ENCODE data around the gene DNAJB1. TPM values are rescaled to one million over a fixed set of nuclear protein-coding genes. Genes with fewer than 3 reads are reported as not detected.
"Not testable (repeated sequence)": the region's sequence is repeated elsewhere in the genome, so short reads cannot be mapped to it uniquely, and the experiment has no call there.

Gene DNAJB1
- total RNA-seq, 1 donor from 2014 or later = 111 TPM

DNA sequence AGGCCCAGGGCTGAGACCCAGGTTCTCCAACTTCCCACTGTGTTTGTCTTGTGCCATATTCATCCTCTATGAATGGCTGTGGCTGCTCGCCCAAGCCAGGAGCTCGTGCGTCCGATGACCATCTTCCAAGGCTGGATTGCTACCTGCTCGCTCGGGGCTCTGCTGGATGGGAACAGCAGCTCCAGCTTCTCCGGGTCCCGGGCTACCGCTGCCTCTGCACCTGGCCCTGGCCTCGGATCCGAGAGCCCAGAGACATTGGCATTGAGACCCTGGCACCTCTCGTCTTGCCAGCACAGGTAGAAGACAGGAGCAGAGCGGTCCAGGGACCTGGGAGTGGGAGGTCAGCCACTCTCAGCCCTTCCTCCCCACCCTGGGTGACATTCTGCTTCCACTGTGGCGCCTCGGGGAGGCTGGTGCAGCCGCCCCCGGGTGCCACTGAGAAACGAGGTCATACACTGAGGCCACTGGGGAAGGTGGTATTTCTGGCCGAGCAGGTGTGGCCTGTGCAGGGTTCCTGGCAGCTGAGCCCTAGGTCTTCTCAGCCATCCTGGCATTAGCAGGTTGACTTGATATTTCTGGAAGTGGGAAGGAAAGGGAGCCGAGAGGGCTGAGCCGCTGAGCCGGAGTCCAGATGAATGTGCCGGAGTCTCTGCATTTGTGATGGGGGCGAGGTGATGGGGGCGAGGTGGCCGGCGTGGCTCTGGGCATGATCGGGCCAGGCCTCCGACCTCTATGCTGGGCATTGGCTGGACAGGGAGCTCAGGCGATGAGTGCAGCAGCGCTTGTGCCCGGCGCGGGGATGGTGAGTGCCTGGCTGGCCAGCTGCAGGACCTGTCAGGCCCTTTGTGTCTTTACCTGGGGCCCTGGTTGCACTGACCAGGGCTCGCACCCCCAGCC, 35.1 kb upstream of the DNAJB1 start:
- DNase-seq (ENCODE audit: low spot score) = no peak

DNA sequence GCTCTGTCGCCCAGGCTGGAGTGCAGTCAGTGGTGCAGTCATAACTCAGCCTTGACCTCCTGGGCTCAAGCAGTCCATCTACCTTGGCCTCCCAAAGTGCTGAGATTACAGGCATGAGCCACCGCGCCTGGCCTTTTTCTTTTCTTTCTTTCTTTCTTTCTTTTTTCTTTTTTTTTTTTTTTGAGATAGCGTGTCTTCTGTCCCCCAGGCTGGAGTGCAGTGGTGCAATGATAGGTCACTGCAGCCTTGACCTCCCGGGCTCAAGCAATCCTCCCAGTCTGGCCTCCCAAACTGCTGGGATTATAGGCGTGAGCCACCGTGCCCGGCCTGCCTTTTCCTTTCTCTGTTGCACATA, 33.8 kb upstream of the DNAJB1 start:
- DNase-seq (ENCODE audit: low spot score) = not testable (repeated sequence)

DNA sequence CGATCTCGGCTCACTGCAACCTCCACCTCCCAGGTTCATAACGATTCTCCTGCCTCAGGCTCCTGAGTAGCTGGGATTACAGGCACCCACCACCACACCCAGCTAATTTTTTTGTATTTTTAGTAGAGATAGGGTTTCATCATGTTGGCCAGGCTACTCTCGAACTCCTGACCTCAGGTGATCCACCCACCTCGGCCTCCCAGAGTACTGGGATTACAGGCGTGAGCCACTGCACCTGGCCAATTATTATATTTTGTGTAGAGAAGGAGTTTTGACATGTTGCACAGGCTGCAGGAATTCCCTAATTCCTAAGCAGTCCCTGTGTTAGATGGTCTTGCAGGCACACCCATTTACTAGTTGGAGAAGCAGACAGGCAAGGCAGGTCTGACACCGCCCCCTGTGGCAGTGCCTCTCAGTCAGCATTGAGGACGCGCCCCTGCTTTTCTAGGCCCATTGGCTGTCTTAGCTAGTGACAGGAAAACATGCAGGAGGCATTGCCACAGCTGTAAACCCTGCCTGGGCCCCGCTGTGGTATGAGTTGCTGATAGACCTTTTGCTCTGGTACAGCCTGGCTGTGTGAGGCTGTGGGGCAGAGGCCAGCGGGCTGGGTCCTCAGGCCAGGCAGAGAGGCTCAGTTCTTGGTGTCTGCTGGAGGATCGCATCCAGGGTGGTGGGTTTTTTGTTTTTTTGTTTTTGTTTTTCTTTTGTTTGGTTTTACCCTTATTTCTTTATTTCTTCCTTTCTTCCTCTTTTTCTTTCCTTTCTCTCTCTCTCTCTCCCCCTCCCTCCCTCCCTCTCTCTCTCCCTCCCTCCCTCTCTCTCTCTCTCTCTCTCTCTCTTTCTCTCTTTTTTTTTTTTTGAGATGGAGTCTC, 33.2 kb upstream of the DNAJB1 start:
- not testable (repeated sequence) for DNase-seq (ENCODE audit: low spot score)

DNA sequence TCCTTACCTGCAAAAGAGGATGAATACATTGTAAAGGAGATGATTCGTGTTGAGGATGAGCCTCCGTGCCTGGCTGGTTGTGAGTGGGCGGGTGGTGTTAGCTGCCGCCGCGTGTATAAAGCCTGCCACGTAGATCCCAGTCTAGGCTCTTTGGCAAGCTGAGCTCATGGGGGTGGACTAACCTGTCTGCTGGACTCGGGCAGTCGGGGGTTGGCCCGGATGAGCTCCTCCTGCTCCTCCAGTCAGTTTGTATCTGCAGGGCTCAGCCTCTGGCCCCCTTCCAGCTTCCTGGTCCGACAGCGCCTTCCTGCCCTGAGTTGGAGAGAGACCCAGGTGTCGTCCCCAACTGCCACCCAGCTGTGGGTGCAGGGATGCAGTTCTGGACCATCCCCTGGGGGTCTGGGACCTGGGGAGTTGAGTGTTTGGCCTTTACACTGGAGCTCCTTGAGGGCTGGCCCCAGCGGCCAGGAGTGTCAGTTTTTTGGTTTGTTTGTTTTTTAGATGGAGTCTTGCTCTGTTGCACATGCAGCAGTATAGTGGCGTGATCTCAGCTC, 32.1 kb upstream of the DNAJB1 start:
- DNase-seq (ENCODE audit: low spot score) = no peak

DNA sequence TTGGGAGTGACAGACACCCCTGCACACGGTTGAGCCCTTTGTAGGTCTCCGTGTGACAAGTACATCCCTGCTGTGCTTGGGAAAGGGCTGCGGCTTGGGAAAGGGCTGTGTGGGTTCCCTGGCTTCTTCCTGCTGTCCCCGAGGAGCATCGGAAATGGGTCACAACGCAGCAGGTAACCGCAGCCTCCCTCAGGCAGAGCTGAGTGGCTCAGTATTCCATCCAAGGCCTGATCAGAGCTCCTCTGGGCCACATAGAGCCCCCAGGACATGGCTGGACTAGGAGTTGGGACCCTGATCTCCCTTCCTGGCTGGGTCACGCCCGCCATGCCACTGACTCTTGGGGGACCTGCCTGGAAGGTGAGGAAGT, 27.5 kb upstream of the DNAJB1 start:
- DNase-seq (ENCODE audit: low spot score) = no peak

DNA sequence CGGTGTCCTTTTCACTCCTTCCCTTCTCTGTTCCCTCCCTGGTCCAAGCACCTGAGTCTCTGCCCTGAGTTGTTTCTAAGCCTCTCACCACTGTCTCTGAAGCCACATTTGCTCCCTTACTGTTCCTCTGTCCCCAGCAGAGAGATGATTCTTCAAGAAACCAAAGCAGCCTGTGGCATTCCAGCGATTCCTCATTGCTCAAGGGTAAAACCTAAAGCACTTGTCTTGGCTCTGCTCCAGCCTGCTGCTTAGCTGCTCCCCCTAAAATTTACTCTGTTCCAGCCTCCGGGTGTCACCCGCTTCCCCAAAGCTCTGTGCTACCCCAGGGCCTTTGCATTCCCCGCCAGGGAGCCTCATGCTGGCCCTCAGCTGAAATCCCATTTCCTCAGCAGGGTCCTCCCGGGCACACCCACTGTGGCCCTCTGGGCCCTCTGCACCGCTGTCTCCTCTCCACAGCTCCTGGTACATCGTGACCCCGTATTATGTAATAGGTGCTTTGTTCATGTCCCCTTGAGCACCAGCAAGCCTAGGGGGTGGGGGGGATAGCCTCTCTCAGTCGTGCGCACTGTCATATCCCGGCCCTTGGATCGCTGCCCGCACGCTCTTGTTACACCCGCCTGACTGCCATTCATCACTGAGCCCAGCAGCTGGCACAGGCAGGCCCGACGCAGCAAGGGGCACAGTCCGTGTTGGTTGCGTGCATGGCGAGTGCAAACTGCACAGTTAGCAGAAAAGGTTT, 26.9 kb upstream of the DNAJB1 start:
- no peak for DNase-seq (ENCODE audit: low spot score)

DNA sequence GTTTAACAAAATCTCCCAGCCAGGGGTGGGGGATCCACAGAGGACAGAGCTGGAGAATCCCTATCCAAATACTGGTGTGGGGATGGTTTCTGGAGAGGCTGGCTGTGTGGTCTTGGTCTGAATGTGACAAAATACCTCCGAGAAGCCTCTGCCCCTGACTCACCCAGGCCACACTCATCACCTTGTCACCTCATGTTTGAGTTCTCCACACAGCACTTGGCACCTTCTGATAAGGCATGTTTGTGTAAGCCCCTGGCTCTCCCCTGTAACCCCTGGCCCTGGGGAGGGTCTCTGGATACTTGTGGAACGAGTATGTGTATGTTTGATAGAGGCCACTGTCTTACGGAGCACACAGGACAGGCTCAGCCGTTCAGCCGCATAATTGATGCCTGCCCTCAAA, 25.9 kb upstream of the DNAJB1 start:
- DNase-seq (ENCODE audit: low spot score) = no peak

DNA sequence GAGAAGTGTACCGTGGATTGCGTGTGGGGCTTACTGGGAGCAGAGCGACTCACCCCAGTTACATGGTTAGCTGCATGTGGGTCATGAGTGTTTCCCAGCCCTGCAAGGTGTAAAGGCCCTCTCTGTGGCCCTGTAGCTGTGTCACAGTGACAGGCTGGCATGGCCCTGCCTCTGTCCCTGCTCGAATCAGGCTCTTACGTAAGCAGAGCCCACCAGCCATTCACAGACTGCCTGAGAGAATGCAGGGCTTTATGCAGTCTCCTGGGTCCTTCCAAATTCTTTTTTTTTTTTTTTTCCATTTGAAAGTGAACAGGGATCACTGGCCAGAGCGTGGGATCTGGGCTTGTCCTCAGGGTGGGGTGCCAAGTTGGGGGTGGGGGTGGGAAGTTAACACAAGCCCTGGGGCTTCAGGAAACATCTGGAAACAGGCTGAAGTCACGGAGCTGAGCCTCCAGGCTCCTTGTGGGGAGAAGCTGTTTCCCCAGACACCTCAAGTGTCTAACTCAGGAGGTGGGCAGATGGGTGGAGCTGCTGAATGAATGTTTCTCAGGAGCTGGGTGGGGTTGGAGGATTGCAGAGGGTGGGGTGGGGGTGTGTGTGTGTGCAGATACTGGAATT, 24.6 kb upstream of the DNAJB1 start:
- no peak for DNase-seq (ENCODE audit: low spot score)

DNA sequence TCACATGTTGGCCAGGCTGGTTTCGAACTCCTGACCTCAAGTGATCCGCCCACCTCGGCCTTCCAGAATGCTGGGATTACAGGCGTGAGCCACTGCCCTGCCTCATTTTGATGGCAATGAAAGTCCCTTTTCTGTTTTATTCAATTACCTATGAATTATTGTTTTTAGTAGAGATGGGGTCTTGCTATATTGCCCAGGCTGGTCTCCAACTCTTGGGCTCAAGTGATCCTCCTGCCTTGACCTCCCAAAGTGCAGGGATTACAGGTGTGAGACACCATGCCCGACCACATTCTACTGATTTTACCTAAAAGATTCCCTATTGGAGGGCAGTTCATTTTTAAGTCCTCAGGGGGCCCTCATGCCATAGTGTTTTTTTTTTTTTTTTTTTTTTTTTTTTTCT, 23.8 kb upstream of the DNAJB1 start:
- DNase-seq (ENCODE audit: low spot score) = not testable (repeated sequence)

DNA sequence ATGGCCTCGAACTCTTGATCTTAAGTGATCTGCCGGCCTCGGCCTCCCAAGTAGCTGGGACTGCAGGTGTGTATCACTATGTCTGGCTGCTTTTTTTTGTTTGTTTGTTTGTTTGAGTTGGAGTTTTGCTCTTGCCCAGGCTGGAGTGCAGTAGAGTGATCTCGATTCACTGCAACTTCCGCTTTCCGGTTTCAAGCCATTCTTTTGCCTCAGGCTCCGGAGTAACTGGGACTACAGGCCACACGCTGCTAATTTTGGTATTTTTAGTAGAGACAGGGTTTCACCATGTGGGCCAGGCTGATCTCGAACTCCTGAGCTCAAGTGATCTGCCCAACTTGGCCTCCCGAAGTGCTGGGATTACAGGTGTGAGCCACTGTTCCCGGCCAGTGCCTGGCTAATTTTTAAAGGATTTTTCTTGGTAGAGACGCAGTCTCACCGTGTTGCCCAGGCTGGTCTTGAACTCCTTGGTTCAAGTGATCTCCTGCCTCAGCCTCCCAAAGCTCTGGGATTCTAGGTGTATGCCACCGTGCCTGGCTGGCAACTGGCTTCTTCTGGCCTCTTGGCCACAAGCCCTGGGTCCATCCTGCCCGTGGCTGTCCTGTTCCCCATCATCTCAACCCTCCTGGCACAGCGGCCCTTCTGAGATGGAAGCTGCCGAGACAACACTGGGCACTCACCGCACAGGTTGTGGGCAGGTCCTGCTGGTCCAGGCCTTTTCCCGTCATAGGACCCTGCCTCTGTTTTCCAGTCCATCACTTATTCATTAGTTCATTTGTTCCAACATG, 22.7 kb upstream of the DNAJB1 start:
- DNase-seq (ENCODE audit: low spot score) = no peak

DNA sequence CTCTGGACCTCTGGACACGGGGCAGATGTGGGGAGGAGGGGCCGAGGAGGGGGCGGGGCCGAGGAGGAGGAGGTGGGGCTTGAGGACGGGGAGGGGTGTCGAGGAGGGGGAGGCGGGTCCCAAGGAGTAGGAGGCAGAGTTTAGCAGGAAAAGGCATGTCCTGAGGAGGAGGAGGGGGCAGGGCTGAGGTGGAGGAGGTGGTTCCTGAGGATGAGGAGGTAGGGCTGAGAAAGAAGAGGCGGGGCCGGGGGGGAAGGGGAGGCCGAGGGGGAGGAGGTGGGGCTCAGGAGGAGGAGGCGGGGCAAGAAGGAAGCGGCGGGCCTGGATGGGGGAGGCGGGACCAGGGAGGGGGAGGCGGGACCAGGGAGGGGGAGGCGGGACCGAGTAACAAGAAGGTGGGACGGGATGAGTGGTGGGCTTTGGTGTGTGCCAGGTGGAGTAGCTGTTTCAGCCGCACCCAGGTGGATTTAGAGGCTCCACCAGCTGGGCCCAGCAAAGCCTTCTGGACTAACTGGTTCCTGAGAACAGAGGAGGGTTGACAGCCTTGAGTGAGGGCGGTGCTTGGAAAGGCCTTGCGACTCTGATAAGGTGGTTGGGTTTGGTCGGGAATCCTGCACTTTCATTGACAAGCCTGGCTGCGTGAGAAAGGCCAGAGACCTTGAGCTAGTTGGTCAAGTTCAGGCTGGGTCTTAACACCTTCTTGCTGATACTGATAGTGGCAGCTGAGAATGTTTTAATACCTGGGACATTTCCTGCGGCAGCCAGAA, 18.9 kb upstream of the DNAJB1 start:
- no peak for DNase-seq (ENCODE audit: low spot score)

DNA sequence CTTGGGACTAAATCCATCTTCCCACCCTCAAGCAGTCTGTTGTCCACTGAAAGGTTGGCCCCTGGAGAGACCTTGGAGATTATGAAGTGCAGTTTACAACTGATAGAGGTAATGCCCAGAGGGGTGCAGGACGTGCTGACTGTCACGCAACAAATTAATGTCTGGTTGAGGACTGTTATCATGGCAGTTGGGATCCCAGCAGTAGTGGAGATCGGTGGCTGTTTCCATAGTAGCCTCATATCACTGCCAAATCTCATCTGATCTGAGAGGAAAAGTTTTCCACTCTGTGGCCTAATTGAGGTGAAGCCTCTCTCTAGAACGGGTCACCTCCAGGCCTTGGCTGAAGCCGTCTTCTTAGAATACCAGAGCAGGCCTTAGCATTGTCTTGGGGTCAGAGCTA, 15.3 kb upstream of the DNAJB1 start:
- no peak for DNase-seq (ENCODE audit: low spot score)

DNA sequence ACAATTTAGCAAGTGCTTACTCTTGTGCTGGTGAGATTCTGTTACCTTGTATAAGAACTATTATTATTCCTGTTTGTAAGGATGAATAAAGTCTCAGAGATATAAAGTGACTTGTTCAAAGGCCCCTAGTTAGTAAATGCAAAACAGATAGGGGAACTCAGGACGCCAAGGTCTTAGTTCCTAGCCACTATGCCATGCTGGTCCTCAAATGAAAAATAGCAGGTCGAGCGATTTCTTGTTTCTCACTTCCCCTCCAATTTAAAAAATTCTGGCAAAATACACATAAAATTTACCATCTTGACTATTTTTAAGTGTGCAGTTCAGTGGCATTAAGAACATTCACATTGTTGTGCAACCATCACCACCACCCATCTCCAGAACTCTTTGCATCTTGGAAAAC, 12.3 kb upstream of the DNAJB1 start:
- DNase-seq (ENCODE audit: low spot score) = no peak

DNA sequence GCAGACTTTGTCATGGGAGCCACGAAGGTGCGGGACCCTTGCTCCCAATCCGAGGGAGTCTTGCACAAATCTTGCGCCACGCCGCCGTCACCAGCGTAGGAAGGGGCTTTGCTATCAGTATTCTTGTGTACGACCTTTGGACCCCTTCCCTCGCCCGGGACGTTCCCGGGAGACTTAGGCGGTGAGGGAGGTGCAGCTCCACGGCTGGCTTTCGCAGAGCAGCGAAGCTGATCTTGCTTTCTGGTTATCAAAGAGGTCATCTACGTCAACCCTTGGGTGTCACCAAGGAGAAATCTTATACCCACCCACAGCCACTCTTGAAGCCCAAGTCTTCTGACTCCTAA, 11.8 kb upstream of the DNAJB1 start:
- peak; percentile 93 for DNase-seq (ENCODE audit: low spot score)

DNA sequence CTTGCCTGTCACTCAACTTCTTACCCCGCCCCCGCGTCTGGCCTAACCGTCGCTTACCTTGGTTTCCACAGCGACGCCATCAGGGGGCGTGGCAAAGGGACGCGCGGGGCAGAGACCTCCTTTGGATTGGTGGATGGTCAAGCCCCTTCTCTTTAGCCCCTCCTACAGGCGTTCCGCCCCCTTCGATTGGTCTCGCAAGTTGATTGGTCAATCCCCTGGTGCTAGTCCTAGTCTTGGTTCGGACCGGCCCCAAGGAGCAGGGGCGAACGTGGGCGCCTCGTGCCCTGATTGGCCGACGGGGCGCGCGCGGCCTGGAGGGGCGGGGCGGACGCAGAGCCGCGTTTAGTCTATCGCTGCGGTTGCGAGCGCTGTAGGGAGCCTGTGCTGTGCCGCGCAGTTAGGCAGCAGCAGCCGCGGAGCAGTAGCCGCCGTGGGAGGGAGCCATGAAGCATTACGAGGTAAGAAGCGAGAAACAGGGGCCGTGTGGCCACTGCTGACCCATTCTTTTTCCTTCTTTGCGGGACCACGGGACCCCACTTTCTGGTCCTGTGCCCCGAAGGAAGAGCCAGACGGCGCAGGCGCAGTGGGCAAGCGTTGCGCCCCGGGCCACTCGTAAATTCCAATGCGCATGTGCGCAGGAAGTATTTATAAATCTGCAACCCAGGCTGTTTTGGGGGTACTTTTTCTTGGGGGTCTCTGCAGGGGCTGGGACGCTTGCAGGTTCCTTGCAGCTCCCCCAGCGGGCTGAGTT, 11.2 kb upstream of the DNAJB1 start, which contains the start of gene TECR:
Gene TECR, plus strand, starts transcription at position 341 of the 751 bp plus-strand sequence. Its CDS starts 103 bp downstream, at position 444.
- peak; percentile 99 for DNase-seq (ENCODE audit: low spot score)

DNA sequence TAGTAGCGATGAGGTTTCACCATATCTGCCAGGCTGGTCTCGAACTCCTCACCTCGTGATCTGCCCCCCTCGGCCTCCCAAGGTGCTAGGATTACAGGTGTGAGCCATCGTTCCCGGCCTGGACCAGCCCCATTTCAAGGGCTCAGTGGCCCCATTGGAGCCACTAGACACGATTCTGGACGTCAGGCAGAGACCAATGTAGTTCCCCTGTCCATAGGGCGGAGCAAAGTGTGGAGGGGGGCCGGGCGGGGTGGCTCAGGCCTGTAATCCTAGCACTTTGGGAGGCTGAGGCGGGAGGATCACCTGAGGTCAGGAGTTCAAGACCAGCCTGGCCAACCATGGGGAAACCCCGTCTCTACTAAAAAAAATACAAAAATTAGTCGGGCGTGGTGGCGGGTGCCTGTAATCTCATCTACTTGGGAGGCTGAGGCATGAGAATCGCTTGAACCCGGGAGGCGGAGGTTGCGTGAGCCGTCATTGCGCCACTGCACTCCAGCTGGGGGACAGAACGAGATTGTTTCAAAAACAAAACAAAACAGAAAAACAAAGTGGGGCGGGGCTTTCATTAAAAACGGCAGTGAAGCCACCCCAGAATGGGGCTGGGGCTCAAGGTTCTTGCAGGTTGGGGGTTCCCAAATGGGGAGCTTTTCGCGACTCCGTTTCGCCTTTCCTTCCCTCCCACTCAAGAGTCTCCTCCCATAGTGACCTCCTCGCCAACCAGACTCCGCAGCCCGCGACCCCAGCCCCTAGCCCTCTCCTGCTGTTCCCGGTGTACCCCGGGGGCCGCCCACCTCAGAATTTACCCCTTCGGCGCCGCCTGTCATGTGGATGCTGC, 10.4 kb upstream of the DNAJB1 start:
- no peak for DNase-seq (ENCODE audit: low spot score)

DNA sequence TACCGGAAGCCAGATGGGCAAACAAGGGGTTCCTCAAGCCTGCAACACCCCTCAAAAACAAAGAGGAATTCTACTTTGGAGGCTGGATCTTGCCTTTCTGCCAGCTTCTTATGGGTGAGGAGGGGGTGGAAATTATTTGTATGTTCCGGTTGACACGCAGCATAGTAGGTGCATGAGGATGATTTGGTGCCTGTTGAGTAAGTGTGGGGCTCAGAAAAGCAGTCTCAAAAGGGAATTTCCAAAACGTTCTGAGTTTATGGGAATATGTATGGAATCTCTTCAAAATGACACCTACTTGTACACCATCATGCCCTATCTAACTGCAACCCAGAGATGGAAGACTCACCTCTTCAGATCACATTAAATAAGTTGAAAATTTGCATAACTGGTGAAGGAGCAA, 8.2 kb upstream of the DNAJB1 start:
- no peak for DNase-seq (ENCODE audit: low spot score)

DNA sequence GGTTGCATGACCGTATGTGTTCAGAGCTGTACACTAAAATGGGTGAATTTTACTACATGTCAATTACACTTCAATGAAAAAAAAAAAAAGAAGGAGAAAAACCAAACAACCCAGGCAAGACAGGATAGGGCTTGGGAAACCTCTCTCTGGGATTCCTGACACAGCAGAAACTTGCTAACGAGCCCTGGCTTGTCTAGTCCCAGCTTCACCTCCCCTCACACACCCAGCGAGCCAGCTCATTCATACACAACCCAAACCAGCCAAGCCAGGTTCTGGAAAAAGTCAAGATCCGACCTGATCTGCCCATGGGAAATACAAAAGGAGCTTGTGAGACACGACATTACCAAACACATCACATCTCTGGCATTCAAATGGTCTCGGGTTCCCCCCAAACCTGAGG, 7.5 kb upstream of the DNAJB1 start:
- DNase-seq (ENCODE audit: low spot score) = no peak
